Measurements from ENCODE around the gene KANK2. TPM values are rescaled to one million over a fixed set of nuclear protein-coding genes. Genes with fewer than 3 reads are reported as not detected.

Gene KANK2
- total RNA-seq, 2 donors from 2014 or later: 3.9 to 5.2 TPM

DNA sequence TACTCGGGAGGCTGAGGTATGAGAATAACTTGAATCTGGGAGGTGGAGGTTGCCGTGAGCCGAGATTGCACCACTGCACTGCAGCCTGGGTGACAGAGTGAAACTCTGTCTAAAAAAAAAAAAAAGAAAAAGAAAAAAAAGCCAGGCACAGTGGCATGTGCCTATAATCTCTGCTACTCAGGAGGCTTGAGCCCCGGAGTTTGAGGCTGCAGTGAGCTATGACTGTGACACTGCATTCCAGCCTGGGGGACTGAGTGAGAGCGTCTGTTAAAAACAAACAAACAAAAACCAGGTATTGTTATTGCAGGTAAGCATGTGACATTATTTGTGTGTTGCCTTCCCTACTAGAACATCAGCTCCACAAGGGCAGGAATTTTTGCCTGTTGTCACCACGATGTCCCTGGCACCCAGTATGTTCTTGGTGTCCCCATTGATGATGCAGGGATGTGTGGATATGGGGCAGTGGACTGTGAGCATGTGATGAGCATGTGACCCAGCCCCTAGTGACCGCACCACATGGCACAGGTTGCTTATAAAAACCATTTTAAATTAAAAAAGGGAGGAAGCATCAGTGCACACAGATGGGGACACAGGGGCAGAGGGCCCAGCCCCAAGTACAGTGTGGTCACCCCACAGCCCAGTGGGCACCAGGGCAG is 1.6 kb upstream of the KANK2 start:
- H3K4me1 Mint-ChIP-seq (ENCODE audit: low read depth in 2 of 2): peaks cover 5 to 14% of the 10 kb centered on the region in 2 donors
- ATAC-seq: no peak
- peak overlapping the region; percentile 76 for H3K4me3 Mint-ChIP-seq
- no peak overlapping the region for H3K27ac Mint-ChIP-seq
- peaks cover 6 to 7% of the 10 kb centered on the region in 2 donors for H3K27me3 Mint-ChIP-seq
- H3K36me3 Mint-ChIP-seq: no peaks in the 10 kb centered on the region
- no peaks in the 10 kb centered on the region for H3K9me3 Mint-ChIP-seq
- DNase-seq (ENCODE audit: low spot score): no peak

DNA sequence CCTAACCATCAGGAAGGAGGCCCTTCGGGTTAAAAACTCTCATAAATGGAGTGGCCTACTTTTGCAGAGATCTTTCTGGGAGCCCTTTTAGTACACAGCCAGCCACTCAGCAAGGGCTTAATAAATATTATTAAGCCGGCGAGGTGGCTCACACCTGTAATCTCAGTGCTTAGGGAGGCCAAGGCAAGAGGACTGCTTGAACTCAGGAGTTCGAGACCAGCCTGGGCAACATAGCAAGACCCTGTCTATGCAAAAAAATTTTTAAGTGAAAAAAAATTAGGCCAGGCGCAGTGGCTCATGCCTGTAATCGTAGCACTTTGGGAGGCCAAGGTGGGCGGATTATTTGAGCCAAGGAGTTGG is 810 bp upstream of the KANK2 start:
- Mint-ChIP-seq H3K36me3 (no peaks in the 10 kb centered on the region), H3K27me3 (peaks cover 4 to 6% of the 10 kb centered on the region in 2 donors), H3K4me1 (ENCODE audit: low read depth in 2 of 2) (peaks cover 5 to 13% of the 10 kb centered on the region in 2 donors), H3K27ac (no peak overlapping the region), H3K4me3 (peak overlapping the region; percentile 76), H3K9me3 (no peaks in the 10 kb centered on the region)
- no peak for ATAC-seq
- DNase-seq (ENCODE audit: low spot score): no peak

GRCh38 chr19:11196406-11197287 is 698 bp downstream of the KANK2 start:
- Mint-ChIP-seq H3K27me3 (peaks cover 0 to 4% of the 10 kb centered on the region in 2 donors), H3K9me3 (no peaks in the 10 kb centered on the region), H3K36me3 (no peaks in the 10 kb centered on the region), H3K27ac (no peak overlapping the region), H3K4me3 (peak overlapping the region; percentile 76), H3K4me1 (ENCODE audit: low read depth in 2 of 2) (peaks cover 5 to 10% of the 10 kb centered on the region in 2 donors)
- no peak for ATAC-seq
- DNase-seq (ENCODE audit: low spot score): no peak

GRCh38 chr19:11195681-11196080 is 1.7 kb downstream of the KANK2 start:
- Mint-ChIP-seq H3K4me1 (ENCODE audit: low read depth in 2 of 2) (peaks cover 5 to 10% of the 10 kb centered on the region in 2 donors), H3K27ac (no peak overlapping the region), H3K4me3 (peak overlapping the region; percentile 34)

GRCh38 chr19:11194656-11195558 is 2.4 kb downstream of the KANK2 start:
- Mint-ChIP-seq H3K4me1 (ENCODE audit: low read depth in 2 of 2) (peaks cover 5 to 10% of the 10 kb centered on the region in 2 donors), H3K27me3 (peaks cover 0 to 4% of the 10 kb centered on the region in 2 donors), H3K9me3 (no peaks in the 10 kb centered on the region), H3K36me3 (no peaks in the 10 kb centered on the region), H3K4me3 (peak overlapping the region; percentile 34), H3K27ac (no peak overlapping the region)
- ATAC-seq: no peak
- DNase-seq (ENCODE audit: low spot score): no peak

More at GRCh38 chr19:11195681-11196080, 1.7 kb downstream of the KANK2 start:
- Mint-ChIP-seq H3K9me3 (no peaks in the 10 kb centered on the region), H3K36me3 (no peaks in the 10 kb centered on the region), H3K27me3 (peaks cover 0 to 4% of the 10 kb centered on the region in 2 donors)
- ATAC-seq: no peak
- no peak for DNase-seq (ENCODE audit: low spot score)

DNA sequence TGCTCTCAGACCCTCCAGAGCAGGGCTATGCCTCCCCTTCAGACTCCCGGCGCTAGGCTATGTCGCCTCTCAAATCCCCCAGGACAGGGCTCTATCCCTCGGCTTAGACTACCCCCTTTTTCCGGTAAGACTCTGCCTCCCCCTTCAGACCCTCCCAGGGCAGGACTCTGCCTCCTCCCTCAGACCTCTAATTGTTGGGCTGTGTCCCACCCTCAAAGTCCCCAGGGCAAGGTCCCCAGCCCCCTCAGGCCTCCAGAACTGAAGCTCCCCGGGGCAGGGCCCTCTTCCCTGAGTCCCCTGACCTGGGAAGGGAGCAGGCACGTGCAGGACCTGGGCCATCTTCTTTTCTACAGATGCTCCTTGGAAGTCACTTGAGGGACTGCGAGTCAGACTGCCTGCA is 3.2 kb downstream of the KANK2 start:
- Mint-ChIP-seq H3K4me3 (no peak overlapping the region), H3K27me3 (peaks cover 0 to 4% of the 10 kb centered on the region in 2 donors), H3K9me3 (no peaks in the 10 kb centered on the region), H3K36me3 (no peaks in the 10 kb centered on the region), H3K27ac (no peak overlapping the region), H3K4me1 (ENCODE audit: low read depth in 2 of 2) (peaks cover 5 to 10% of the 10 kb centered on the region in 2 donors)
- no peak for ATAC-seq
- DNase-seq (ENCODE audit: low spot score): no peak

DNA sequence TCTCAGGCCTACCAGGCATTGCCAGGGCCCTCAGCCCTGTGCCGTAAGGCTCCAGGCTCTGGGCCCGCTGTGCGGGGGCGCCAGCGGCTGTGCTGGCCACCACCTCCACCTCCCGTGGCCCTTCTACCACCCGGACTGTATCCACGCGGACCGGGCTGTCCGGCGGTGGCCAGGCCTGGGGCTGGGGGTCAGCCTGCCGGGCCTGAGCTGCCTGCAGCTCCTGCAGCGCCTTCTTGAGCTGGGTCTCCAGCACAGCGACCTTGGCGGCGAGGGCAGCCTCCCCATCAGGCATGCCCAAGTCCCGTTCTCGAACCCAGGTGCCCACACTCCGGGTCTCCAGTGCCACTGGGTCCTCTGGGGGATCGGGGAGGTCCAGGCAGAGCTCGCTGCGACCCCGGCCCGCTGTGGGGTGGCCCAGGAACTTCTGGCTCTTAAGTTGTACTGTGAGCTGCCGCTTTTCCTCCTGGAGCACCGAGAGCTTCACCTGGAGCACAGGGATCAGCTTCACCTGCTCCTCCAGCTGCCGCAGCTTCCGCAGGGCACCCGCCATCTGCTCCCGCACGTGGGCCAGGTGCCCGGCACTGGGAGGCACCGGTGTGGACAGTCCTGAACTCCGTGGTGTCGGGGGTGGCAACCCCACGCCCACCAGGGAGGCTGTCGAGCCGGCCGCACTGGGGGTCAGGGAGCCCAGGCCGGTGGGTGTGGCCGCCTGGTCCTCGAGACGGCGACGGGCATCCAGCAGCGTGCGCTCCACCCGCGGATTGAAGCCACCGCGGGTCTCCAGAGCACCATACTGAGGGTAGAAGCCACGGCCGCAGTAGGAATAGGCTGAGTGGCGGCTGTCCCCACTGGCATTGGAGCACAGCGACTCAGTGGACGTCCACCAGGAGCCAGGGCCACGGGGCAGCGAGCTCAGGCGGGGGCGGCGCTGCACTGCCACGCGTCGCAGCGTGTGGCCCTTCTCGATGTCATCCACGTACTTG is 4.1 kb downstream of the KANK2 start:
- Mint-ChIP-seq H3K36me3 (no peaks in the 10 kb centered on the region), H3K27ac (no peak overlapping the region), H3K9me3 (no peaks in the 10 kb centered on the region), H3K27me3 (peaks cover 0 to 4% of the 10 kb centered on the region in 2 donors), H3K4me3 (no peak overlapping the region), H3K4me1 (ENCODE audit: low read depth in 2 of 2) (peaks cover 5 to 10% of the 10 kb centered on the region in 2 donors)
- DNase-seq (ENCODE audit: low spot score): no peak
- no peak for ATAC-seq

DNA sequence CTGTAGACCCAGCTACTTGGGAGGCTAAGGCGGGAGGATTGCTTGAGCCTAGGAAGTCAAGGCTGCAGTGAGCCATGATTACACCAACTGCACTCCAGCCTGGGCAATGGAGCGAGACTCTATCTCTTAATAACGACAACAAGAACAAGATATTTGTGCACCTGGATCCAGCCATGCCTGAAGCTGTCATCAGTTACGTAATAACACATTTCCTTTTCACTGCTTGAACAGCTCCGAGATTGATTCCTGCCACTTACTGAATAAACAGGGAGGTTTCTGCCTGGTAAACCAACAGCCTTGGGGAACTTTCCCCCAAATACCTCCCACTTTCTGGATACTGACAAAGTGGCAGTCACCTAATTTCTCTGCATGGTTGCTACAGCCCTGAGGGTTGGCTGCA is 5.4 kb downstream of the KANK2 start:
- Mint-ChIP-seq H3K4me1 (ENCODE audit: low read depth in 2 of 2) (peaks cover 5 to 7% of the 10 kb centered on the region in 2 donors), H3K27me3 (peaks cover 0 to 4% of the 10 kb centered on the region in 2 donors), H3K36me3 (no peaks in the 10 kb centered on the region), H3K27ac (no peak overlapping the region), H3K9me3 (no peaks in the 10 kb centered on the region), H3K4me3 (no peak overlapping the region)
- ATAC-seq (no peak), DNase-seq (ENCODE audit: low spot score) (no peak)

- no peak for DNase-seq (ENCODE audit: low spot score)
- Mint-ChIP-seq H3K27ac (no peak overlapping the region), H3K27me3 (peaks cover 0 to 4% of the 10 kb centered on the region in 2 donors), H3K4me3 (no peak overlapping the region), H3K9me3 (no peaks in the 10 kb centered on the region), H3K36me3 (no peaks in the 10 kb centered on the region), H3K4me1 (ENCODE audit: low read depth in 2 of 2) (peaks cover 4 to 5% of the 10 kb centered on the region in 2 donors)
- ATAC-seq: no peak
These were observed 6.0 kb downstream of the KANK2 start for GRCh38 chr19:11191273-11191755.

- ATAC-seq (no peak), DNase-seq (ENCODE audit: low spot score) (no peak)
- Mint-ChIP-seq H3K4me3 (no peak overlapping the region), H3K9me3 (no peaks in the 10 kb centered on the region), H3K27me3 (peaks cover 0 to 1% of the 10 kb centered on the region in 2 donors), H3K4me1 (ENCODE audit: low read depth in 2 of 2) (peaks cover 2% of the 10 kb centered on the region in 2 donors), H3K27ac (no peak overlapping the region), H3K36me3 (no peaks in the 10 kb centered on the region)
These were observed 6.8 kb downstream of the KANK2 start for GRCh38 chr19:11190501-11190900.

DNA sequence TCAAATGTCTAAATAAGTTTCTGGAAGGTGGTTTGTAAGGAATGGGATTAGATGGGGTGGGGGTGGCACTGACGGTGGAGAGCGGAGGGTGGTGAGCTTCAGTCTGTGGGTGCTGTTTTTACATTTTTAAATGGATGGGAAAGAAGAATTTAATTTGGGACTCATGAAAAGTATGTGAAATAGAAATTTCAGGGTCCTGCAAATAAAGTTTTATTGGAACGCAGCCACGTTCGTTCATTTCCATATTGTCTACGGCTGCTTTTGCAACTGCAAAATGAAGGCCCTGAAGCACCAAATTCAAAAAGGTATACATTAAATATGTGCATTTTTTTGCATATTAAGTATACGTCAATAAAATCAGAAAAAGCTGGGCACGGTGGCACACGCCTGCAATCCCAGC is 9.9 kb downstream of the KANK2 start:
- Mint-ChIP-seq H3K4me3 (no peak overlapping the region), H3K9me3 (no peaks in the 10 kb centered on the region), H3K4me1 (ENCODE audit: low read depth in 2 of 2) (no peaks in the 10 kb centered on the region), H3K36me3 (no peaks in the 10 kb centered on the region), H3K27ac (no peak overlapping the region), H3K27me3 (no peaks in the 10 kb centered on the region)
- DNase-seq (ENCODE audit: low spot score) (no peak), ATAC-seq (no peak)

DNA sequence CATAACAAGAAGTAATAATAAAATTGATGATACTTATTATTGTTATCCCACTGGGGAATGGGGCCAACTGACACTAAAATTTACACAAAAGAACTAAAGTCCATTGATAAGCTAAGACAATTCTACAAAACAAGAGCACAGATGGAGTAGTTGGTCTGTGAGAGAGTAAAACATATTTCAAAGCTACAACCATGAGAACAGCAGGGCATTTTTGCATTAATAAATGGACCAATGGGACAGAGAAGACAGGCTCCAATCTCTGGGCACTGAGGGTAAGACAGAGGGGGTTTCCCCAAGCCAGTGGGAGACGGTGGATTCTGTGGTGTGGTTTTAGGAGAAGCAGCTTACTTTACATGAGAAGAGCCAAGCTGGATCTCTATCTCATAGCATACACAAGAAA is 14.4 kb downstream of the KANK2 start:
- Mint-ChIP-seq H3K27ac (no peak overlapping the region), H3K4me3 (no peak overlapping the region)
- ATAC-seq: no peak

More for the DNA sequence above, 14.4 kb downstream of the KANK2 start:
- peaks cover 6 to 12% of the 10 kb centered on the region in 2 donors for H3K4me1 Mint-ChIP-seq (ENCODE audit: low read depth in 2 of 2)
- no peaks in the 10 kb centered on the region for H3K9me3 Mint-ChIP-seq
- H3K36me3 Mint-ChIP-seq: no peaks in the 10 kb centered on the region
- H3K27me3 Mint-ChIP-seq: no peaks in the 10 kb centered on the region
- no peak for DNase-seq (ENCODE audit: low spot score)
